Fibroblast of skin of left quadriceps (primary cell): ENCODE results near the gene SLC2A8.

Experiments used
- DNase-seq, 2 experiments: peaks; one replicate each; pipeline ENCODE4 v3.0.0-alpha.2; 2013; ENCODE audit warnings: low read depth in 2 of 2

SLC2A8 gene

DNA sequence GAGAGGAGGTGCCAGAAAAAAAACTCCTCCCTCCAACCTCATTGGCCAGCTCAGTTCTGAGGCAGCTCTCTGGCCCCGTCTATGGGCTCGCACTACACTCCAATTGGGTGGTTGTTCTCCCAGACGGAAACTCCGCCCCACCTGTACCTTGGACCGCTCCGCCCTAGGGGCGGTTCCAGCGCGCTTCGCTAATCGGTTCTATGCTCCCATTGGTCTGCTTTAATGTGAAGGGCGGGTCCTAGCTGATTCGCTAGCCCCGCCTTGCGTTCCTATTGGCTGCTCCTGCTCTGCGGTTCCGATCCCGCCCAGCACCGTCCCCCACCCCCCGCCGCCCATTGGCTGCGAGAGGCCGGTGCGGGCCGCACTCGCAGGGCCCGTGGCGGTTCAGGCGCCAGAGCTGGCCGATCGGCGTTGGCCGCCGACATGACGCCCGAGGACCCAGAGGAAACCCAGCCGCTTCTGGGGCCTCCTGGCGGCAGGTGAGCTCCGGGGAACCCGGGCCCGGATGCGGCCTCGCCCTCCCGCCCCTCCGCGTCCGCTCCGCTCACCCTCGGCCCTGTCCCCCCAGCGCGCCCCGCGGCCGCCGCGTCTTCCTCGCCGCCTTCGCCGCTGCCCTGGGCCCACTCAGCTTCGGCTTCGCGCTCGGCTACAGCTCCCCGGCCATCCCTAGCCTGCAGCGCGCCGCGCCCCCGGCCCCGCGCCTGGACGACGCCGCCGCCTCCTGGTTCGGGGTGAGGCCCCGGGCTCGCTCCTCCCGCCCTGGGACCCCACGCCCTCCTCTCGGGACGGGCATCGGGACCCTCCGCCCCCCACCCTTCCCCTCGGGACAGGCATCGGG, at the start of gene SLC2A8:
TSS of gene SLC2A8 (plus strand) at position 362 of the 838 bp plus-strand sequence. CDS start at position 424, 62 bp downstream.
- DNase-seq = peak; percentile 97

DNA sequence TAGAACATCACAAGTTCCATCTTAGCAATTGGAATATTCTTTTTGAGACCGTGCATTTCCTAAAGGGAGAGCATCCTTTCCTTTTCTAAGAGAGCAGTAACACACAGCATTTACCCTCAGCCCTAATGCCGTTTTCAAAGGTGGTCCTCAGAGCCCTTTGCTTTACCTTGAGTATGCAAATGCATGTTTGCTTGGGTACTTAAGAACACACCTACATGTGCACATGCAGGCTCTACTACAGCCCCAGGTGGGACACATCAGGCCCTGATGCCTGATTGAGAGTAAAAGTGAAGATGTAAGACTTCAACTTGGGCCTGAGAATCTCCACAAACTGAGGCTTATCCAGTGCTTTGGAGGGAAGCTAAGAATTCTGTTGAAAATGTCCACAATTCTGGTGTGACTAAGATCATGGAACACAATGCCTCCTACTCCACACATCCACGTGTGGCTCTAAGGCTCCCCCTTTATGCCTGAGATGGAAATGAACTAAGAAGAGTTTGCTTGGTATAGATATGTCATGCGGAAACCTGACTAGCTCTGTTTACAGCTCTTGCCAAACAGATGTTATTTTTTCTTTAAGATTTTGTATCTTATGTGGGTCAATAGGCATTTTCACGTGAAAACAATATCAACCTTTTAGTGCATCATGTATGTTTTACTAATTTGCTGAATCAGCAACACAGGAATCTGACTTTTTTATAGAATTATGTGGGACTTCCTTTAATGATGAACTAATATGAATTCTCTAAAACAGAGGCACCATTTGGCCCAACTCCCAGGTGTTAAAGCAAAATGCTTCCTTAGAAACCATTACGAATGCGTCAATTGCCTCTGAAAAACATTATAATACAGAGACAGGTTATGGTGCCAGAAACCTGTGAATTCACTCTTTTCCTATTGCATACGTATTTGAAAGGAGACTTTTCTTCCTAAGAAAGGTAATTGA, 48.9 kb upstream of the SLC2A8 start:
- DNase-seq = peak in 1 of 2 experiments; percentile 20

GRCh38 chr9:127349483-127350113, 47.4 kb upstream of the SLC2A8 start:
- no peak for DNase-seq

DNA sequence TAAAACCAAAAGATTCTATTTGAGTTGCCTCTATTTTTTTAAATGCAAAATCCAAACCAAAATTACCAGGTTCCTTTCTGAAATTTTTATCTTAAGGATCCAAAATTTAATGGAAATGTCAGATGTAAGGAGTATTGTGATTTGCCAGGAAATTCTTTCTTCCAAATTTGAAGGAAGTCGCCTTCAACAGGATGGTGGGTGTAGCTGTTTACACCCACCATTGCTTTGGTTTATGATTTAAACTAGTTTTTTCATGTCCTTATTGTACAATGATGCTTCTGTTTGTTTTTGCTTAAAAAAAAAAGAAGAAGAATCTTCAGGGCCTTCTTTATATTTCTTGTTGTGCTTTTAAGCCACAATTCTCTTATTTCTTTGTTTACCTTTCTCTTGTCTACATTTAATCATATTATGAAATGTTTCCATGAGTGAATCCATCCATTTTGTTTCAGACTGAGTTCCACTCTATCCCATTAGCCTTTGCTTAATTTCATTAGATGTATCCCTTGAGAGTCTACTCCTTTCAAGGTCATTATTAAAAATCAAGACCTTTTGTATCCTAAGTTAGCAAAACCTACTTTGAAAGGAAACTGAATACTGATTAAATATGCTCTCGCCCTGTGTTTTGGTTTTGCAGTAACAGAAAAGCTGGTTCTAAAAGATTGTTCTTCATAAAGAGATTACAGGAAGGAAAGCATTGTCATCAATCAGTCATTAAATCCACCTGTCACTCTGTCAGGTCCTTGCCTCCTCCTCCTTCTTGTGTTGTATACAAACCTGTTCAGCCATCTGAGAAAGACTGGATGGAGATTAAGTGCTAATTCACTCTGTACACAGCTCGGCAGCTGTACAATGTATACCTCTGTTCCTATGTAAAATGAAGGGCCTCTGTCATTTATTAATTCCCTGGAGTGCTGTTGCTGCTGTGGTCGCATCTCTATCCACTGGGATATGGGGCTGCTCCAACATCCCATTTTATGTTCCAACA, 45.5 kb upstream of the SLC2A8 start:
- DNase-seq = no peak

DNA sequence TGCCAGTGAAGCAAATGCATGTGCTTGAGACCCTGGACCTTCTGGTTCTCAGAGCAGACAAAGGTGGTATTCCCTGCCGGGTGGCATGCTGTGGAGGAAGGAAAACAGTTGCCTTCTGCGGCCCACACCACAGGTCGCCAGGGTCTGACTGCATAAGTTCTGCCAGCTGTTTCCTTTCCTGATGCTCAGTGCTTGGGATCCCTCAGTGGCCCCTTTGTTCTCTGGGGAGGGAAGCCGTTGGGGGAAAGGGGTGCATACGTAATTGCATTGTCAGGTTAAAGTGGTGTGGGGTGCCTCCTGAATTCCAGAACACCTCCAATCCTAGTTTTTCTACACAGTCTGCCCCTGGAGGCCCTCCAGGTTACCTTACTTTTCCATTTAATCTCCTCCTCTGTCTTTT, 43.1 kb upstream of the SLC2A8 start:
- DNase-seq = no peak

DNA sequence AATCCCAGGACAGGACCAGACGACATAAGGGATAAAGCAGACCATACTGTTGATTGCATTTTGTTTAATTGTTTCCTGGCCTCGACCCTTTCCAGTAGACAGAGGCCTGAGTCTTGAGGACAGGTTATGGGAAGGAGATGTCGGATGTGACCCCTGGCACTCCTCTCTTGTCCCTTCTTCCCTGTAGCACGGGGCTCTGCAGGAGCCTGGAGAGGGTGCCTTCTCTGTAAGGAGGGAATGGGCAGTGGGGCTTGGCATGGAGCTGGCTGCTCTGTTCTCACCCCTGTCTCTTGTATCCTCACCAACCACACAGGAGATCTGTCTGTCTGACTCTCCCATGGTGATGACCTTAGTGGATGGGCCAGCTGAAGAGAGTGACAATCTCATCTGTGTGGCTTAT, 40.1 kb upstream of the SLC2A8 start:
- DNase-seq = no peak

DNA sequence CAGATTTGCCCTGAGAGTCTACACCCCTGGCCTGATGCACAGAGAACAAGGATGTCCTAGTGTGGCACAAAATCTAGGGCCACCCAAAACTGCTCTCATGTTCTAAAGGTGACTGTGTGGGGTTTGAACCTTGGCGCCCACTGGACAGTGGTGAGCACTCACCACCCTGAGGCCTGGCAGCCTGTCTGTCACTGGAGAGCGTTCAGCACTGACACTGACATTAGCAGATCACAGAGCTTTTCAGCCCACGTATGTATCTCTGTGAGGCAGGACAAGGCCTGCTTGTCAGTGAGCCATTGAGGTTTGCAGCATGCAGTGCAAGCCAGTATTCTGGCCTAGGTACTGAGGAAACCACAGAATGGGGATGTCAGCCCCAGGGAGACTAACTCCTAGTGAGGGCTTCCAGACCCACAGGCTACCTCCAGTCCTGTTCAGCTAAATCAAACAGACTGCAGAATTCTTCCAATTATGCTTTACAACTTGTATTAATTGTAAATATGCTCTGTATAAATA, 38.9 kb upstream of the SLC2A8 start:
- no peak for DNase-seq

- no peak for DNase-seq
Observed at GRCh38 chr9:127358770-127359169, 38.2 kb upstream of the SLC2A8 start.

GRCh38 chr9:127360250-127360649, 36.7 kb upstream of the SLC2A8 start:
- no peak for DNase-seq

- no peak for DNase-seq
Observed at GRCh38 chr9:127360829-127361228, 36.1 kb upstream of the SLC2A8 start.

GRCh38 chr9:127361561-127361960, 35.4 kb upstream of the SLC2A8 start:
- DNase-seq = no peak

GRCh38 chr9:127362829-127363228, 34.1 kb upstream of the SLC2A8 start:
- DNase-seq = no peak

- no peak for DNase-seq
Observed at GRCh38 chr9:127365461-127365860, 31.5 kb upstream of the SLC2A8 start.

GRCh38 chr9:127366594-127366993, 30.4 kb upstream of the SLC2A8 start:
- no peak for DNase-seq

DNA sequence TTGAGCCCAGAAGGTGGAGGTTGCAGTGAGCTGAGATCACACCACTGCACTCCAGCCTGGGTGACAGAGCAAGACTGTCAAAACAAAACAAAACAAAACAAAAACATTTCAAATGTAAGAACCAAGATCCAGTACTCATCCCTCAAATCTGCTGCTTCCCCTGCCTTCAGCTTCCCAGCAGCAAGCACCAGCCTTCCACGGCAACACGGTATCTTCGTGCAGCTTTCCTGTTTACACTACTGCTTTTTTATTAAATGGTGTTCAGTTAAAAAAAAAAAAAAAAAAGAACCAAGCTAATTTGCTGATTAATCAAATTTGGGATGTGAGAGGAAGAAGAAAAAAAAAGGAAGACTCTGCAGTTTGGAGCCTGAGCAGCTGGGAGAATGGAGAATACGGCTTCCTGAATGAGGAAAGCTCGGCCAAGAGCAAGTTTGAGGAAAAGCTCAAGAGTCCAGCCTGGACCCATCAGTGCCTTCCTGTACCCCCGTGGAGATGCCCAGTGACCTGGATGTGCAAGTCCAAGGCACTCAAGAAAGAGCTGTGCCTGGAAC, 28.0 kb upstream of the SLC2A8 start:
- DNase-seq = no peak

GRCh38 chr9:127369428-127369827, 27.5 kb upstream of the SLC2A8 start:
- no peak for DNase-seq

DNA sequence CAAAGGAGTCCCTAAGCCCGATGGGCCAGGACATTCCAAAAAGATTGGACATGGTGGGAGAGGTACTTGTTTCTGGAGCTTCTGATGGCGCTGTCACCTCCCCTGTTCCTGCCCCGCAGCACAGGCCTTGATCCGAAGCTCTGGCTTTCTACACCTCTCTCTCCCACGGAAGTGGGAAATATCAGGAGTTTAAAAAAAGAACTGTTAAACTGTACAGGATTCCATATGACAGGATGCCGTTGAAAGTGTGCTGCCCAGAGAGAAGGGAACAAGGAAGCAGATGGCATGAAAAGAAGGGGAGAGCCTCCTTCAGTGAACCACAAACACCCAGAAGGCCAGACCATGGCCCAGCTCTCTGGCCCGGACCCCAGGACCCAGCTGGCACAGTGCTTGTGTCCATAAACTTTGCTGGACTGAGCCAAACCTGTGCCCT, 26.8 kb upstream of the SLC2A8 start:
- no peak for DNase-seq

GRCh38 chr9:127370672-127371648, 26.0 kb upstream of the SLC2A8 start:
- no peak for DNase-seq

GRCh38 chr9:127380479-127380878, 16.5 kb upstream of the SLC2A8 start:
- DNase-seq = no peak
